AG04449 (cell line): ENCODE results near the gene UBE2Z.

Experiments used
- CTCF ChIA-PET: fragments of 350-600 bp; formaldehyde crosslinking; extraction: SDS; loops from one replicate; lab custom pipeline; 2021; ENCODE audit warnings: antibody characterized with exemption; lab: Yijun Ruan, JAX
- POLR2A ChIA-PET: fragments of 400-600, 350-600 bp; formaldehyde crosslinking; extraction: SDS; loops from one replicate; lab custom pipeline; 2020; ENCODE audit warnings: antibody characterized with exemption, inconsistent platforms; lab: Yijun Ruan, JAX
- DNase-seq: peaks from one replicate; pipeline ENCODE4 v3.0.0-alpha.2; 2010; ENCODE audit warnings: low read depth, low spot score
- H3K4me3 ChIP-seq: 2 replicates; pipeline ENCODE4 v1.5.1; 2011; ENCODE audit warnings: low read depth, mild to moderate bottlenecking, control low read depth, low read length
- CTCF ChIP-seq: IDR thresholded peaks from one replicate; pipeline ENCODE4 v1.5.1; 2011; ENCODE audit warnings: mild to moderate bottlenecking, moderate library complexity, low read length, control low read depth, inconsistent platforms; ENCODE audit not compliant: insufficient read depth; ENCODE audit errors: missing control alignments

The UBE2Z gene

GRCh38 chr17:48972749-48973097 is 64.5 kb downstream of the UBE2Z start:
- ChIA-PET POLR2A (interaction anchor here (0.7 to 2.3 kb wide), 5 partner anchors 11 to 81 kb away, joined by 3 to 16 read pairs (median 7); partner anchors contain the start of genes ATP5MC1 and SNF8), CTCF (interaction anchor here (0.6 to 2.6 kb wide), 6 partner anchors 12 to 63 kb away, joined by 3 to 7 read pairs (median 5); no protein-coding TSS in a partner anchor)
- DNase-seq, result no peak
- H3K4me3 ChIP-seq, result no peak overlapping the region; the same call in 1 of the 2 replicates
- no peak for TF ChIP-seq CTCF

GRCh38 chr17:48973806-48974205 is 65.6 kb downstream of the UBE2Z start:
- TF ChIP-seq CTCF, result no peak
- DNase-seq, result no peak
- no peak overlapping the region for H3K4me3 ChIP-seq
- ChIA-PET POLR2A (interaction anchor here (1.8 to 2.3 kb wide), 2 partner anchors 12 to 29 kb away, joined by 9 to 16 read pairs; partner anchors contain the start of gene SNF8), CTCF (interaction anchor here (1.3 to 1.6 kb wide), 5 partner anchors 13 to 59 kb away, joined by 4 to 7 read pairs (median 5); no protein-coding TSS in a partner anchor)
